K562 (cell line): ENCODE results near the gene CNTN5. TPM values are rescaled to one million over a fixed set of nuclear protein-coding genes. Genes with fewer than 3 reads are reported as not detected.

ENCODE experiments used
- ATAC-seq: fragments of 200-7000 bp; cut with Tn5 transposase; 3 replicates; pipeline ENCODE4 v1.9.1; 2020; ENCODE audit warnings: moderate library complexity
- BruUV-seq: library from RNA; stranded (reverse); fragments of 400-500 nt; replicated peaks from 2 replicates; lab custom pipeline; 2021; lab: Mats Ljungman, UMichigan
- CTCF ChIA-PET: fragments of 300-600 bp; formaldehyde crosslinking; extraction: SDS; loops from one replicate; lab custom pipeline; 2021; ENCODE audit warnings: low intra/inter-chr PET ratio; lab: Yijun Ruan, JAX
- POLR2A ChIA-PET: fragments of 300-600, 350-650 bp; sonication (Branson Sonifier 250); formaldehyde crosslinking; extraction: SDS; loops from one replicate; lab custom pipeline; 2021; ENCODE audit warnings: antibody characterized with exemption, inconsistent platforms; lab: Yijun Ruan, JAX
- DNase-seq, 4 experiments: peaks; one replicate each; pipeline versions ENCODE4 v3.0.0 to v3.0.0-alpha.2; 2011 to 2018; ENCODE audit warnings: low spot score in 3 of 4, mixed read lengths in 3 of 4; ENCODE audit errors: extremely low read depth in 1 of 4
- FAIRE-seq: peaks from 2 replicates; lab custom pipeline; 2011; peaks lifted over from hg19 to GRCh38; lab: Jason Lieb, UNC
- H2AFZ ChIP-seq: 2 replicates; pipeline ENCODE4 v1.6.0; 2011; ENCODE audit warnings: low read depth, low read length, control low read depth, inconsistent platforms
- H3K27ac ChIP-seq: fragments of 200-600 bp; 3 replicates; pipeline ENCODE4 v1.8.0; 2011; ENCODE audit warnings: low read depth, mild to moderate bottlenecking, control low read depth, inconsistent platforms, low read length, moderate library complexity, mixed read lengths; ENCODE audit errors: extremely low read depth
- H3K27me3 ChIP-seq, 2 experiments: fragments of 300-600 bp in 1 of 2; 2 replicates in 1 of 2; 3 replicates in 1 of 2; pipeline versions ENCODE4 v1.6.0 to v1.8.0; 2011; ENCODE audit warnings: inconsistent platforms in 2 of 2, low read length in 2 of 2, mild to moderate bottlenecking in 1 of 2, mixed read lengths in 1 of 2, moderate library complexity in 1 of 2; ENCODE audit not compliant: control insufficient read depth in 2 of 2, insufficient read depth in 2 of 2
- H3K36me3 ChIP-seq: fragments of 300-600 bp; 3 replicates; pipeline ENCODE4 v1.8.0; 2011; ENCODE audit warnings: mild to moderate bottlenecking, low read length, inconsistent platforms; ENCODE audit not compliant: control insufficient read depth, insufficient read depth
- H3K4me1 ChIP-seq, 2 experiments: fragments of 200-600 bp in 1 of 2; replicated peaks in 1 of 2; 2 replicates in 1 of 2; 3 replicates in 1 of 2; pipeline versions ENCODE4 v1.5.1 to v1.8.0; 2011; ENCODE audit warnings: inconsistent platforms in 2 of 2, low read length in 2 of 2, mild to moderate bottlenecking in 1 of 2, mixed read lengths in 1 of 2, moderate library complexity in 1 of 2; ENCODE audit not compliant: control insufficient read depth in 2 of 2, insufficient read depth in 2 of 2
- H3K4me2 ChIP-seq: 2 replicates; pipeline ENCODE4 v1.6.1; 2011; ENCODE audit warnings: low read length, control low read depth, inconsistent platforms, mixed read lengths; ENCODE audit not compliant: insufficient read depth
- H3K4me3 ChIP-seq: fragments of 200-600 bp; sonication (generic), shearing (Covaris generic); 2 replicates; pipeline ENCODE4 v1.5.1; 2016; ENCODE audit warnings: control low read depth, inconsistent platforms
- H3K79me2 ChIP-seq: fragments of 200-600 bp; 3 replicates; pipeline ENCODE4 v1.8.0; 2011; ENCODE audit warnings: low read length, inconsistent platforms; ENCODE audit not compliant: control insufficient read depth, insufficient read depth
- H3K9ac ChIP-seq, 2 experiments: 2 replicates each; pipeline versions ENCODE4 v1.6.0 to v1.6.1; 2011; ENCODE audit warnings: low read depth in 2 of 2, low read length in 2 of 2, control low read depth in 1 of 2, inconsistent platforms in 1 of 2, mild to moderate bottlenecking in 1 of 2, mixed read lengths in 1 of 2; ENCODE audit not compliant: insufficient read depth in 1 of 2
- H3K9me1 ChIP-seq: one replicate; pipeline ENCODE4 v1.6.0; 2011; ENCODE audit warnings: inconsistent platforms, mild to moderate bottlenecking, low read length, moderate library complexity; ENCODE audit not compliant: control insufficient read depth, insufficient read depth
- H3K9me3 ChIP-seq: replicated peaks from 2 replicates; pipeline ENCODE4 v1.5.1; 2011; ENCODE audit warnings: low read depth, low read length, inconsistent platforms; ENCODE audit not compliant: control insufficient read depth, insufficient read depth
- H4K20me1 ChIP-seq: replicated peaks from 2 replicates; pipeline ENCODE4 v1.6.1; 2011; ENCODE audit warnings: low read length, inconsistent platforms, mixed read lengths; ENCODE audit not compliant: control insufficient read depth, insufficient read depth
- DACH1 ChIP-seq: fragments of 450-650 bp; IDR thresholded peaks from 2 replicates; pipeline ENCODE4 v1.6.1; 2018; ENCODE audit not compliant: partially characterized antibody
- E2F1 ChIP-seq: sonication (generic); formaldehyde crosslinking; IDR thresholded peaks from 2 replicates; pipeline ENCODE4 v1.8.1; 2023; ENCODE audit warnings: mild to moderate bottlenecking, missing genetic modification reagents, moderate library complexity
- HMGN3 ChIP-seq: IDR thresholded peaks from 2 replicates; pipeline ENCODE4 v1.6.1; 2011; ENCODE audit warnings: borderline replicate concordance, low read depth, mild to moderate bottlenecking, mixed read lengths, low read length; ENCODE audit not compliant: insufficient read length; ENCODE audit errors: extremely low read depth
- MBD2 ChIP-seq: sonication (generic); IDR thresholded peaks from 2 replicates; pipeline ENCODE4 v1.6.1; 2016; ENCODE audit warnings: low read depth, borderline replicate concordance
- MEF2A ChIP-seq: IDR thresholded peaks from 2 replicates; pipeline ENCODE4 v1.6.1; 2011; ENCODE audit warnings: low read depth, mild to moderate bottlenecking, low read length, moderate library complexity; ENCODE audit not compliant: control insufficient read depth
- MEF2D ChIP-seq: conservative IDR thresholded peaks from 2 replicates; pipeline ENCODE4 v1.6.1; 2016; ENCODE audit warnings: low read depth, missing genetic modification characterization, missing compliant biosample characterization
- MYBL2 ChIP-seq, 2 experiments: fragments of 450-650 bp in 1 of 2; sonication (generic) in 1 of 2; formaldehyde crosslinking in 1 of 2; IDR thresholded peaks; 2 replicates each; pipeline versions ENCODE4 v1.6.1 to v1.8.1; 2017 to 2022; ENCODE audit warnings: borderline replicate concordance in 1 of 2, inconsistent platforms in 1 of 2, low read depth in 1 of 2, mild to moderate bottlenecking in 1 of 2, missing genetic modification reagents in 1 of 2, moderate library complexity in 1 of 2
- NR1H2 ChIP-seq: sonication (generic); formaldehyde crosslinking; IDR thresholded peaks from 2 replicates; pipeline ENCODE4 v1.4.0; 2020; ENCODE audit warnings: mild to moderate bottlenecking, missing genetic modification reagents
- PHTF2 ChIP-seq: fragments of 250-450 bp; sonication (Bioruptor Pico); IDR thresholded peaks from 2 replicates; pipeline ENCODE4 v1.5.0; 2021; ENCODE audit warnings: mild to moderate bottlenecking
- RHOXF2B ChIP-seq: fragments of 250-450 bp; sonication (Bioruptor Pico); conservative IDR thresholded peaks from 2 replicates; pipeline ENCODE4 v1.5.1; 2021
- SUPT5H ChIP-seq: fragments of 450-650 bp; IDR thresholded peaks from 2 replicates; pipeline ENCODE4 v1.6.1; 2016
- ZNF436 ChIP-seq: fragments of 250-450, 450-650 bp; sonication (Bioruptor Pico); formaldehyde crosslinking; IDR thresholded peaks from 2 replicates; pipeline ENCODE4 v1.7.0; 2020; ENCODE audit warnings: mild to moderate bottlenecking
- ZNF717 ChIP-seq: fragments of 250-450 bp; sonication (Bioruptor Pico); IDR thresholded peaks from 2 replicates; pipeline ENCODE4 v1.5.0; 2021
- WGBS: fragments of 100-300 bp; shearing (Covaris generic); methylation state at CpG from one replicate; pipeline ENCODE4 v1.1.6; 2016; ENCODE audit warnings: low coverage, mixed read lengths; ENCODE audit not compliant: insufficient coverage; ENCODE audit errors: missing lambda C conversion rate; 5-methylcytosine and 5-hydroxymethylcytosine counted together
- in situ Hi-C: fragments of 300-500 bp; cut with MboI; formaldehyde crosslinking; loops from 4 replicates; pipeline ENCODE4 v1.15.0; 2018; ENCODE audit warnings: inconsistent platforms, mixed read lengths
- intact Hi-C: fragments of 100-400 bp; cut with micrococcal nuclease; formaldehyde crosslinking; loops from 2 replicates; pipeline ENCODE4 v1.14.2; 2022
- polyA plus RNA-seq, 8 experiments: library from polyadenylated mRNA; depleted of rRNA in 4 of 8; stranded (reverse) in 5 of 8; unstranded in 3 of 8; fragments of >200 nt; fragmentation: Nextera tagmentation in 2 of 8; fragmentation: Illumina TruSeq in 1 of 8; extraction: Ambion mirVana in 2 of 8; extraction: Trizol in 1 of 8; gene quantifications; 2 replicates each; pipeline versions ENCODE4 v1.2.1 to v1.2.3, GENCODE V29; 2011 to 2014; ENCODE audit warnings: inconsistent platforms in 1 of 8, missing spikeins in 1 of 8
- total RNA-seq, 7 experiments: library from RNA; depleted of rRNA in 6 of 7; stranded (reverse); fragments of >200 nt in 6 of 7; fragmentation: Illumina TruSeq in 2 of 7; extraction: Trizol in 2 of 7; gene quantifications; 2 replicates each; pipeline versions ENCODE4 v1.2.1 to v1.2.3, GENCODE V29; 2011 to 2021; ENCODE audit warnings: low replicate concordance in 1 of 7
- TF ChIP-seq, protein P1 (sequence below), 2 experiments: IDR thresholded peaks; 2 replicates each; pipeline ENCODE4 v1.6.1; 2012; ENCODE audit warnings: improper control_type of control experiment in 2 of 2, low read depth in 2 of 2, low read length in 2 of 2, borderline replicate concordance in 1 of 2

Gene CNTN5
- total and polyA plus RNA-seq, 9 of the 15 experiments (the other 6 are each of a cell fraction or from before 2014, with no cell fraction given): 0.03 TPM; not detected in 8

DNA sequence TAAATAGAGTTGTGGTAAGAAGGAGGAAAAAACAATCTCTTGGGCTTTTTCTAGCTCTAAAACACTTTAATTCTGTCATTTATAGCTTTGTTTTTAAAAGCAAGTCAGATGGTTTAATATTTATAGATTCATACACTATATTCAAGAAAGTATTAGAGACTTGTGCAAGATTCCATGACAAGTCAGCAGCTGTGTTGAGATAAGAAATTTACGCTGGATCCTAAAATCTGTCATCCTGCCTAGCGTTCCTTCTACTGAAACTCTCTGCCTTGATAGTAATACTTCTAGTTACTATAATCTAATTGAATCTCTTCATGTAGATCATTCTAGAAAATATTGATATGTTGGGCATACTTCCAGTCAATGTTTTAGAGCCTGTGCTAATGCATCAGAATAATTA lies 721.8 kb downstream of the CNTN5 start:
- 0% methylated on average over 2 of the region's 2 CpGs for WGBS
- Histone ChIP-seq H2AFZ (no peak overlapping the region), H3K27ac (no peak overlapping the region), H3K9me1 (no peaks in the 10 kb centered on the region), H3K9ac (no peak overlapping the region), H3K9me3 (no peaks in the 10 kb centered on the region), H3K4me2 (no peak overlapping the region), H3K36me3 (no peaks in the 10 kb centered on the region), H4K20me1 (no peaks in the 10 kb centered on the region), H3K4me3 (no peak overlapping the region), H3K4me1 (no peaks in the 10 kb centered on the region), H3K27me3 (no peaks in the 10 kb centered on the region), H3K79me2 (no peaks in the 10 kb centered on the region)
- FAIRE-seq: no peak
- ATAC-seq: no peak
- DNase-seq: no peak
- ChIA-PET CTCF (no interaction called here), POLR2A (no interaction called here)
- BruUV-seq: no TSS peak
- intact Hi-C loops (no loop called here), in situ Hi-C loops (no loop called here)
- TF ChIP-seq, protein P1, sequence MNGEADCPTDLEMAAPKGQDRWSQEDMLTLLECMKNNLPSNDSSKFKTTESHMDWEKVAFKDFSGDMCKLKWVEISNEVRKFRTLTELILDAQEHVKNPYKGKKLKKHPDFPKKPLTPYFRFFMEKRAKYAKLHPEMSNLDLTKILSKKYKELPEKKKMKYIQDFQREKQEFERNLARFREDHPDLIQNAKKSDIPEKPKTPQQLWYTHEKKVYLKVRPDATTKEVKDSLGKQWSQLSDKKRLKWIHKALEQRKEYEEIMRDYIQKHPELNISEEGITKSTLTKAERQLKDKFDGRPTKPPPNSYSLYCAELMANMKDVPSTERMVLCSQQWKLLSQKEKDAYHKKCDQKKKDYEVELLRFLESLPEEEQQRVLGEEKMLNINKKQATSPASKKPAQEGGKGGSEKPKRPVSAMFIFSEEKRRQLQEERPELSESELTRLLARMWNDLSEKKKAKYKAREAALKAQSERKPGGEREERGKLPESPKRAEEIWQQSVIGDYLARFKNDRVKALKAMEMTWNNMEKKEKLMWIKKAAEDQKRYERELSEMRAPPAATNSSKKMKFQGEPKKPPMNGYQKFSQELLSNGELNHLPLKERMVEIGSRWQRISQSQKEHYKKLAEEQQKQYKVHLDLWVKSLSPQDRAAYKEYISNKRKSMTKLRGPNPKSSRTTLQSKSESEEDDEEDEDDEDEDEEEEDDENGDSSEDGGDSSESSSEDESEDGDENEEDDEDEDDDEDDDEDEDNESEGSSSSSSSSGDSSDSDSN (IDR thresholded peaks at IDR 0.05; ENCODE audit: borderline replicate concordance in 1 of 2, low read depth in 2 of 2, low read length in 2 of 2): no peak
- no peak for TF ChIP-seq RHOXF2B
- TF ChIP-seq SUPT5H: no peak
- TF ChIP-seq MYBL2 (IDR thresholded peaks at IDR 0.05; ENCODE audit: low read depth): no peak
- TF ChIP-seq MYBL2 (CRISPR knock-in tag; IDR thresholded peaks at IDR 0.05; ENCODE audit: borderline replicate concordance): no peak
- no peak for TF ChIP-seq MEF2D (tag)
- TF ChIP-seq ZNF717: no peak
- no peak for TF ChIP-seq ZNF436
- TF ChIP-seq E2F1 (CRISPR knock-in tag): no peak
- TF ChIP-seq MBD2: no peak
- no peak for TF ChIP-seq DACH1
- no peak for TF ChIP-seq HMGN3
- no peak for TF ChIP-seq MEF2A
- no peak for TF ChIP-seq NR1H2 (CRISPR knock-in tag)
- no peak for TF ChIP-seq PHTF2 (CRISPR knock-in tag)
